GM23338 (cell line): ENCODE data around the gene MAGI1. TPM values are rescaled to one million over a fixed set of nuclear protein-coding genes. Genes with fewer than 3 reads are reported as not detected.

ENCODE experiments used
- ATAC-seq: fragments of 200-7000 bp; cut with Tn5 transposase; 3 replicates; pipeline ENCODE4 v1.9.1; 2020
- DNase-seq: peaks from one replicate; pipeline ENCODE4 v3.0.0-alpha.2; 2015; ENCODE audit warnings: low spot score
- H2AFZ ChIP-seq: fragments of 200-600 bp; sonication (generic); 2 replicates; pipeline ENCODE4 v1.8.0; 2016; ENCODE audit warnings: antibody characterized with exemption, mild to moderate bottlenecking, moderate library complexity
- H3F3A ChIP-seq: fragments of 200-600 bp; sonication (generic); replicated peaks from 2 replicates; pipeline ENCODE4 v1.8.0; 2017; ENCODE audit warnings: antibody characterized with exemption, mixed run types, low read depth
- H3K27ac ChIP-seq: fragments of 200-600 bp; sonication (generic); 2 replicates; pipeline ENCODE4 v1.6.1; 2016; ENCODE audit warnings: low read depth
- H3K27me3 ChIP-seq: fragments of 200-600 bp; sonication (generic); 2 replicates; pipeline ENCODE4 v1.8.0; 2016; ENCODE audit warnings: mild to moderate bottlenecking, mixed run types, moderate library complexity; ENCODE audit not compliant: insufficient read depth
- H3K36me3 ChIP-seq: fragments of 200-600 bp; sonication (generic); 2 replicates; pipeline ENCODE4 v1.8.0; 2016; ENCODE audit warnings: mild to moderate bottlenecking; ENCODE audit not compliant: insufficient read depth
- H3K4me1 ChIP-seq: fragments of 200-600 bp; sonication (generic); 2 replicates; pipeline ENCODE4 v1.8.0; 2016; ENCODE audit warnings: mild to moderate bottlenecking, moderate library complexity; ENCODE audit not compliant: insufficient read depth
- H3K4me2 ChIP-seq: fragments of 200-600 bp; sonication (generic); 2 replicates; pipeline ENCODE4 v1.7.1; 2017; ENCODE audit warnings: mixed run types
- H3K4me3 ChIP-seq: fragments of 200-600 bp; sonication (generic); 2 replicates; pipeline ENCODE4 v1.6.1; 2016; ENCODE audit warnings: mixed run types
- H3K79me2 ChIP-seq: fragments of 200-600 bp; sonication (generic); replicated peaks from 2 replicates; pipeline ENCODE4 v1.8.0; 2017; ENCODE audit warnings: mild to moderate bottlenecking; ENCODE audit not compliant: insufficient read depth
- H3K9me2 ChIP-seq: fragments of 200-600 bp; sonication (generic); 2 replicates; pipeline ENCODE4 v1.8.0; 2017; ENCODE audit not compliant: insufficient read depth
- H4K20me1 ChIP-seq: fragments of 200-600 bp; sonication (generic); replicated peaks from 2 replicates; pipeline ENCODE4 v1.8.0; 2017; ENCODE audit warnings: mild to moderate bottlenecking; ENCODE audit not compliant: insufficient read depth
- H3K27ac Mint-ChIP-seq: 2 replicates; pipeline ENCODE4 v1.8.0; 2020; ENCODE audit warnings: inconsistent platforms, mild to moderate bottlenecking, moderate library complexity, mixed read lengths
- H3K27me3 Mint-ChIP-seq: 3 replicates; pipeline ENCODE4 v1.8.0; 2022; ENCODE audit warnings: low read depth, mild to moderate bottlenecking, moderate library complexity, mixed read lengths, inconsistent platforms; ENCODE audit not compliant: insufficient read depth, poor library complexity
- H3K36me3 Mint-ChIP-seq: 3 replicates; pipeline ENCODE4 v1.8.0; 2021; ENCODE audit warnings: low read depth, mild to moderate bottlenecking, inconsistent platforms, moderate library complexity, mixed read lengths
- H3K4me1 Mint-ChIP-seq: 3 replicates; pipeline ENCODE4 v1.8.0; 2020; ENCODE audit warnings: mild to moderate bottlenecking, inconsistent platforms, mixed read lengths
- H3K4me3 Mint-ChIP-seq: 3 replicates; pipeline ENCODE4 v1.8.0; 2021; ENCODE audit warnings: moderate library complexity, mild to moderate bottlenecking, inconsistent platforms, mixed read lengths
- H3K9me3 Mint-ChIP-seq: 3 replicates; pipeline ENCODE4 v1.8.0; 2020; ENCODE audit warnings: moderate library complexity, mild to moderate bottlenecking, inconsistent platforms, mixed read lengths
- NANOG ChIP-seq: IDR thresholded peaks from 2 replicates; pipeline ENCODE4 v1.6.1; 2016; ENCODE audit warnings: antibody characterized with exemption, borderline replicate concordance
- ZNF114 ChIP-seq: fragments of 250-450 bp; sonication (Bioruptor Pico); IDR thresholded peaks from 2 replicates; pipeline ENCODE4 v1.5.0; 2020; ENCODE audit warnings: mild to moderate bottlenecking, moderate library complexity
- ZNF331 ChIP-seq: fragments of 250-450 bp; sonication (Bioruptor Pico); IDR thresholded peaks from 2 replicates; pipeline ENCODE4 v1.5.0; 2020; ENCODE audit warnings: low read depth, mild to moderate bottlenecking, moderate library complexity
- ZNF462 ChIP-seq: fragments of 250-450 bp; sonication (Bioruptor Pico); IDR thresholded peaks from 2 replicates; pipeline ENCODE4 v1.5.0; 2020; ENCODE audit warnings: mild to moderate bottlenecking, moderate library complexity
- polyA plus RNA-seq: library from polyadenylated mRNA; unstranded; fragments of >200 nt; fragmentation: Nextera tagmentation; extraction: Ambion mirVana; gene quantifications from 2 replicates; pipeline ENCODE4 v1.2.1, GENCODE V29; 2016
- total RNA-seq: library from RNA; depleted of rRNA; stranded (reverse); fragments of >200 nt; shearing (Covaris generic); gene quantifications from 2 replicates; pipeline ENCODE4 v1.2.3, GENCODE V29; 2014
- TF ChIP-seq, protein P1 (sequence below): IDR thresholded peaks from 2 replicates; pipeline ENCODE4 v1.6.1; 2016; ENCODE audit warnings: antibody characterized with exemption
- TF ChIP-seq, protein P2 (sequence below), 2 experiments: fragments of 200-600 bp in 1 of 2; sonication (generic) in 1 of 2; conservative IDR thresholded peaks; 2 replicates each; pipeline versions ENCODE4 v1.5.1 to v1.6.1; 2016 to 2017; ENCODE audit warnings: antibody characterized with exemption in 2 of 2, low read depth in 2 of 2, mild to moderate bottlenecking in 2 of 2, moderate library complexity in 1 of 2

Gene MAGI1
- total and polyA plus RNA-seq, 2 experiments from 2014 or later, result 27.4 to 71.2 TPM

GRCh38 chr3:65925254-65925954 is 113.3 kb downstream of the MAGI1 start (continued):
- TF ChIP-seq ZNF462 (CRISPR knock-in tag) (no peak), ZNF331 (CRISPR knock-in tag) (no peak), ZNF114 (CRISPR knock-in tag) (no peak), NANOG (no peak)
- TF ChIP-seq, protein P1, sequence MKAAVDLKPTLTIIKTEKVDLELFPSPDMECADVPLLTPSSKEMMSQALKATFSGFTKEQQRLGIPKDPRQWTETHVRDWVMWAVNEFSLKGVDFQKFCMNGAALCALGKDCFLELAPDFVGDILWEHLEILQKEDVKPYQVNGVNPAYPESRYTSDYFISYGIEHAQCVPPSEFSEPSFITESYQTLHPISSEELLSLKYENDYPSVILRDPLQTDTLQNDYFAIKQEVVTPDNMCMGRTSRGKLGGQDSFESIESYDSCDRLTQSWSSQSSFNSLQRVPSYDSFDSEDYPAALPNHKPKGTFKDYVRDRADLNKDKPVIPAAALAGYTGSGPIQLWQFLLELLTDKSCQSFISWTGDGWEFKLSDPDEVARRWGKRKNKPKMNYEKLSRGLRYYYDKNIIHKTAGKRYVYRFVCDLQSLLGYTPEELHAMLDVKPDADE, result no peak

GRCh38 chr3:65924762-65925161 is 114.0 kb downstream of the MAGI1 start:
- Histone ChIP-seq H3K4me3 (no peak overlapping the region), H3K27me3 (no peaks in the 10 kb centered on the region), H3K4me1 (peaks cover 37% of the 10 kb centered on the region), H2AFZ (no peak overlapping the region), H3K79me2 (peaks cover 90% of the 10 kb centered on the region), H3K36me3 (no peaks in the 10 kb centered on the region), H3K9me2 (peaks cover 4% of the 10 kb centered on the region; the same call in 1 of the 2 replicates), H3F3A (peaks cover 6% of the 10 kb centered on the region; the same call in 1 of the 2 replicates), H4K20me1 (peaks cover 13% of the 10 kb centered on the region; the same call in 1 of the 2 replicates), H3K27ac (no peak overlapping the region), H3K4me2 (peak overlapping the region; percentile 40; the same call in 1 of the 2 replicates)
- Mint-ChIP-seq H3K4me1 (peaks cover 52% of the 10 kb centered on the region), H3K4me3 (no peak overlapping the region), H3K36me3 (no peaks in the 10 kb centered on the region), H3K9me3 (no peaks in the 10 kb centered on the region), H3K27ac (no peak overlapping the region), H3K27me3 (peaks cover 7% of the 10 kb centered on the region)
- TF ChIP-seq, protein P2, sequence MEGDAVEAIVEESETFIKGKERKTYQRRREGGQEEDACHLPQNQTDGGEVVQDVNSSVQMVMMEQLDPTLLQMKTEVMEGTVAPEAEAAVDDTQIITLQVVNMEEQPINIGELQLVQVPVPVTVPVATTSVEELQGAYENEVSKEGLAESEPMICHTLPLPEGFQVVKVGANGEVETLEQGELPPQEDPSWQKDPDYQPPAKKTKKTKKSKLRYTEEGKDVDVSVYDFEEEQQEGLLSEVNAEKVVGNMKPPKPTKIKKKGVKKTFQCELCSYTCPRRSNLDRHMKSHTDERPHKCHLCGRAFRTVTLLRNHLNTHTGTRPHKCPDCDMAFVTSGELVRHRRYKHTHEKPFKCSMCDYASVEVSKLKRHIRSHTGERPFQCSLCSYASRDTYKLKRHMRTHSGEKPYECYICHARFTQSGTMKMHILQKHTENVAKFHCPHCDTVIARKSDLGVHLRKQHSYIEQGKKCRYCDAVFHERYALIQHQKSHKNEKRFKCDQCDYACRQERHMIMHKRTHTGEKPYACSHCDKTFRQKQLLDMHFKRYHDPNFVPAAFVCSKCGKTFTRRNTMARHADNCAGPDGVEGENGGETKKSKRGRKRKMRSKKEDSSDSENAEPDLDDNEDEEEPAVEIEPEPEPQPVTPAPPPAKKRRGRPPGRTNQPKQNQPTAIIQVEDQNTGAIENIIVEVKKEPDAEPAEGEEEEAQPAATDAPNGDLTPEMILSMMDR (conservative IDR thresholded peaks at IDR 0.05; ENCODE audit: low read depth in 2 of 2), result no peak
- TF ChIP-seq, protein P1, result no peak
- no peak for TF ChIP-seq ZNF114 (CRISPR knock-in tag)
- ATAC-seq (no peak), DNase-seq (no peak)
